SH-SY5Y (cell line): ENCODE data around the gene SLC25A47.

Source experiments
- GATA2 ChIP-seq: IDR thresholded peaks from 2 replicates; pipeline ENCODE4 v1.6.1; 2011; ENCODE audit warnings: mild to moderate bottlenecking, low read depth, low read length
- GATA3 ChIP-seq: IDR thresholded peaks from 2 replicates; pipeline ENCODE4 v1.6.1; 2011; ENCODE audit warnings: low read depth, mild to moderate bottlenecking, low read length, moderate library complexity

- TF ChIP-seq GATA3 (no peak), GATA2 (no peak)
Measured at GRCh38 chr14:100306101-100306997, 16.8 kb upstream of the SLC25A47 start, which contains the start of gene SLC25A29.
